ENCODE data around the gene PRKCZ. TPM values are rescaled to one million over a fixed set of nuclear protein-coding genes. Genes with fewer than 3 reads are reported as not detected.
A peak's percentile ranks its signal among the peaks of the same experiment; 100 is the strongest.

Gene PRKCZ
- total and polyA plus RNA-seq, 9 of the 15 experiments (the other 6 are each of a cell fraction or from before 2014, with no cell fraction given): 0.07 to 3.1 (median 1.3) TPM

DNA sequence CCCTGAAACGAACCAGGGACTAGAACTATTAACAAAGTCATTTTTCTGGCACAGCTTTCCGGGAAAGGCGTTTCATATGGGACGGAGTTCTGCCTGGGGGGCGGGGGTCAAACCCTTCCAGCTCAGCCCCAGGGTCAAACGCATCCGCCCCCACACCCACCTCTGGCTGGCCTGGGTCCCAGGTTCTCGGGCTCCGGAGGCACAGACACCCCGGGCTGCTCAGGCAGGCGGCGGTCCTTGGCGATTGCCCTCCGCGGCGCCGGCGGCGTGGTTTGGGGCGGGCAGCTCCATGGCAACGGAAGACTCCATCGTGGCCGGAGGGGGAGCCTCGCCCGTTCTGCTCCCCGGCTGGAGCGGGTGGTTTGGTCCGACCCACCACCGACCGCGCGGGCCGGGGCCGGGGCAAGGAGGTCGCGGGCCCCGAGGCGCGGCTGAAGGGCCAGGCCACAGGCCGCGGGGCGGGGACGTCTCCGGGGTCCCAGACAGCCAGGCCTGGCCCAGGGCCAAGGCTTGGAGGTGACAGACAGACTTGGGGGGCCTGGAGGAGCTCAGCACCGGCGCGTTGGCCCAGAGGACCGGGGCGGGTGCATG is 46.6 kb upstream of the PRKCZ start, which contains the start of gene CFAP74 (continued):
- TF ChIP-seq POLR3A (IDR thresholded peaks at IDR 0.05; ENCODE audit: borderline replicate concordance, extremely low read depth, insufficient read depth, insufficient read length) (no peak), ZNF431 (CRISPR knock-in tag; IDR thresholded peaks at IDR 0.05) (no peak), ZNF408 (CRISPR knock-in tag; IDR thresholded peaks at IDR 0.05; ENCODE audit: low read depth) (no peak), FOXM1 (IDR thresholded peaks at IDR 0.05; ENCODE audit: low read depth) (no peak), FOXM1 (CRISPR knock-in tag; IDR thresholded peaks at IDR 0.05; ENCODE audit: low read depth) (no peak), ZNF232 (CRISPR knock-in tag; IDR thresholded peaks at IDR 0.05) (no peak), COPS2 (conservative IDR thresholded peaks at IDR 0.05) (no peak), ZNF77 (CRISPR knock-in tag; IDR thresholded peaks at IDR 0.05) (no peak), NRF1 (conservative IDR thresholded peaks at IDR 0.05 in 1 of 2, IDR thresholded peaks at IDR 0.05 in 1 of 2) (peak in 1 of 2 experiments; percentile 17; a peak in 2 of 4 replicates), YY1 (IDR thresholded peaks at IDR 0.05; ENCODE audit: borderline replicate concordance in 1 of 3, control insufficient read depth in 1 of 3, extremely low read depth in 1 of 3, insufficient read depth in 3 of 3, insufficient read length in 1 of 3, insufficient replicate concordance in 2 of 3, low read depth in 1 of 3, low read length in 2 of 3) (no peak), MTF1 (CRISPR knock-in tag; IDR thresholded peaks at IDR 0.05; ENCODE audit: borderline replicate concordance) (no peak), POU5F1 (IDR thresholded peaks at IDR 0.05; ENCODE audit: borderline replicate concordance, low read depth, low read length, partially characterized antibody) (no peak), TEAD1 (CRISPR knock-in tag; IDR thresholded peaks at IDR 0.05) (no peak), ZNF165 (CRISPR knock-in tag; IDR thresholded peaks at IDR 0.05; ENCODE audit: borderline replicate concordance) (no peak)
- TF ChIP-seq, protein P1, sequence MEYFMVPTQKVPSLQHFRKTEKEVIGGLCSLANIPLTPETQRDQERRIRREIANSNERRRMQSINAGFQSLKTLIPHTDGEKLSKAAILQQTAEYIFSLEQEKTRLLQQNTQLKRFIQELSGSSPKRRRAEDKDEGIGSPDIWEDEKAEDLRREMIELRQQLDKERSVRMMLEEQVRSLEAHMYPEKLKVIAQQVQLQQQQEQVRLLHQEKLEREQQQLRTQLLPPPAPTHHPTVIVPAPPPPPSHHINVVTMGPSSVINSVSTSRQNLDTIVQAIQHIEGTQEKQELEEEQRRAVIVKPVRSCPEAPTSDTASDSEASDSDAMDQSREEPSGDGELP (CRISPR knock-in tag; IDR thresholded peaks at IDR 0.05; ENCODE audit: borderline replicate concordance): peak; percentile 46; the same call in 1 of the 2 replicates
- TF ChIP-seq, protein P2, sequence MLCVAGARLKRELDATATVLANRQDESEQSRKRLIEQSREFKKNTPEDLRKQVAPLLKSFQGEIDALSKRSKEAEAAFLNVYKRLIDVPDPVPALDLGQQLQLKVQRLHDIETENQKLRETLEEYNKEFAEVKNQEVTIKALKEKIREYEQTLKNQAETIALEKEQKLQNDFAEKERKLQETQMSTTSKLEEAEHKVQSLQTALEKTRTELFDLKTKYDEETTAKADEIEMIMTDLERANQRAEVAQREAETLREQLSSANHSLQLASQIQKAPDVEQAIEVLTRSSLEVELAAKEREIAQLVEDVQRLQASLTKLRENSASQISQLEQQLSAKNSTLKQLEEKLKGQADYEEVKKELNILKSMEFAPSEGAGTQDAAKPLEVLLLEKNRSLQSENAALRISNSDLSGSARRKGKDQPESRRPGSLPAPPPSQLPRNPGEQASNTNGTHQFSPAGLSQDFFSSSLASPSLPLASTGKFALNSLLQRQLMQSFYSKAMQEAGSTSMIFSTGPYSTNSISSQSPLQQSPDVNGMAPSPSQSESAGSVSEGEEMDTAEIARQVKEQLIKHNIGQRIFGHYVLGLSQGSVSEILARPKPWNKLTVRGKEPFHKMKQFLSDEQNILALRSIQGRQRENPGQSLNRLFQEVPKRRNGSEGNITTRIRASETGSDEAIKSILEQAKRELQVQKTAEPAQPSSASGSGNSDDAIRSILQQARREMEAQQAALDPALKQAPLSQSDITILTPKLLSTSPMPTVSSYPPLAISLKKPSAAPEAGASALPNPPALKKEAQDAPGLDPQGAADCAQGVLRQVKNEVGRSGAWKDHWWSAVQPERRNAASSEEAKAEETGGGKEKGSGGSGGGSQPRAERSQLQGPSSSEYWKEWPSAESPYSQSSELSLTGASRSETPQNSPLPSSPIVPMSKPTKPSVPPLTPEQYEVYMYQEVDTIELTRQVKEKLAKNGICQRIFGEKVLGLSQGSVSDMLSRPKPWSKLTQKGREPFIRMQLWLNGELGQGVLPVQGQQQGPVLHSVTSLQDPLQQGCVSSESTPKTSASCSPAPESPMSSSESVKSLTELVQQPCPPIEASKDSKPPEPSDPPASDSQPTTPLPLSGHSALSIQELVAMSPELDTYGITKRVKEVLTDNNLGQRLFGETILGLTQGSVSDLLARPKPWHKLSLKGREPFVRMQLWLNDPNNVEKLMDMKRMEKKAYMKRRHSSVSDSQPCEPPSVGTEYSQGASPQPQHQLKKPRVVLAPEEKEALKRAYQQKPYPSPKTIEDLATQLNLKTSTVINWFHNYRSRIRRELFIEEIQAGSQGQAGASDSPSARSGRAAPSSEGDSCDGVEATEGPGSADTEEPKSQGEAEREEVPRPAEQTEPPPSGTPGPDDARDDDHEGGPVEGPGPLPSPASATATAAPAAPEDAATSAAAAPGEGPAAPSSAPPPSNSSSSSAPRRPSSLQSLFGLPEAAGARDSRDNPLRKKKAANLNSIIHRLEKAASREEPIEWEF (CRISPR knock-in tag; IDR thresholded peaks at IDR 0.05): no peak
- TF ChIP-seq, protein P3, sequence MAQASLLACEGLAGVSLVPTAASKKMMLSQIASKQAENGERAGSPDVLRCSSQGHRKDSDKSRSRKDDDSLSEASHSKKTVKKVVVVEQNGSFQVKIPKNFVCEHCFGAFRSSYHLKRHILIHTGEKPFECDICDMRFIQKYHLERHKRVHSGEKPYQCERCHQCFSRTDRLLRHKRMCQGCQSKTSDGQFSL (CRISPR knock-in tag; IDR thresholded peaks at IDR 0.05): no peak
- TF ChIP-seq, protein P3 (tag; IDR thresholded peaks at IDR 0.05): no peak
